NCI-H446 treated with DMSO at 0.1 percent for 48 hours (cell line): Measurements from ENCODE around the gene GPR158.

Experiments
- DNase-seq: peaks from one replicate; lab custom pipeline; 2025; lab: John Stamatoyannopoulos, UW

The GPR158 gene

DNA sequence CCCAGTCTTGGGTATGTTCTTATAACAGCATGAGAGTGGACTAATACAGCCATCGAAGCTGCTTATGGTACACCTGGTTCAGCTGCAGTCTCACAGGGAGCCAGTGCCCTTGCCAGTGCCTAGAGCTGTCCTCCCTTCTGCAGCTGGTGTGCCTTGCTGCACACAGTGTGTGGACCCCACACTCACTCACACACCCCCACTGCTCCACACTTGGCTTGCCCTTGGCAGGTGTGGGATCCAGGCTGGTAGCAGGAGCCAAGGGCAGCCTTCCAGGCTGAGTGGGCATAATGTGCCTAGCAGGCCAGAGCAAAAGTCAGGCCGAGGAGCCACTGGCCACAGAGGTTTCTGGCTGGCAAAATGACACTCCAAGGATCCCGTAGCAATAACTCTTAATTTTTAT lies 217.3 kb downstream of the GPR158 start:
- no peak for DNase-seq

DNA sequence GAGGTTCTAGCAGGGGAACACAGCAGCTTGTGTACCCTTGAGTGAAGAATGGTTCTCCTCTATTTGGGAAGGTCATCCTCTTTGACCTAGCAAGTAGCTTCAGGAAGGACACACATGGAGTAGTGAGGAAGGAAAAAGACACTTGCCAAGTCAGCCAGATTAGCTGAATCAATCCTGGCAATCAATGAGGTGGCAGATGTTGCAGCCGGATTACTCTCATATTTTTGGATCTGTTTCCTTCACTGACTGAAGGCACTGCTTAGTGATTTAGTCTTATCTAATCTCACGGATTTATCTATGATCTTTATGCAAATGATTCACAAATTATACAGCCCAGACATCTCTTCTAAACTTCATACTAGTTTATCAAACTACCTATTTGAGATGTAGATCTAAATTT lies 218.8 kb downstream of the GPR158 start:
- peak; percentile 65 for DNase-seq

DNA sequence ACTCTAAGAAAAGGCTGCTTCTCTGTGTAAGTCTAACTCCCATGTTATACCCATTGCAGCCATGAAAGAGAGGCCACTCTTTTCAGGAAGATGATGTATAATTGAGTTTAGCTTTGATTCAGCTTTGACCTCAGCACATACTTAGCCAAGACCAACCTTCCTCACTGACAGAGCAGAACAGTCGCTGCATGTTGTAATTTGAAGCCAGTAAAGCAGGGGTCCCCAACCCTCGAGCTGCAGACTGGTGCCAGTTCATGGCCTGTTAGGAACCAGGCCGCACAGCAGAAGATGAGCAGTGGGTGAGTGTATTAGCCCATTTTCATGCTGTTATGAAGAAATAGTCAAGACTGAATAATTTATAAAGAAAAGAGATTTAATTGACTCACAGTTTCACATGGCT lies 223.9 kb downstream of the GPR158 start:
- no peak for DNase-seq

DNA sequence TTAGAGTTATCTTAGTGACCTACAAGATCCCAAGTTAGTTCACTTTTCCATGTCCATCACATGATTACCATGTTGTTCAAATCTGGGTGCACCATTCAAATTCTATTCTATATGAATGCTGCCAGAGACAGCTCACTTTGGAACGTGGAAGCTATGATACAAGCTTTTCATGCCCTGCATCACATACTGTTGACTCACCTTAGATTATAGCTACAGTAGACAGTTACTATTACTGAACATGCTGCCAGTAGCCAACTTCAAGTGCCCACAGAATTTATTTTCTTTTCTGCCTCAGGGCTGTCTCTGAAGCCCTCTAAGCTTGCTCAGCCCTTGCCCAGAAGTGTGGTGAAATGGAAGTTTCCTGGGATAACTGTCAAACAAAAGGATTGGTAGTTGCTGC lies 231.1 kb downstream of the GPR158 start:
- DNase-seq = no peak

DNA sequence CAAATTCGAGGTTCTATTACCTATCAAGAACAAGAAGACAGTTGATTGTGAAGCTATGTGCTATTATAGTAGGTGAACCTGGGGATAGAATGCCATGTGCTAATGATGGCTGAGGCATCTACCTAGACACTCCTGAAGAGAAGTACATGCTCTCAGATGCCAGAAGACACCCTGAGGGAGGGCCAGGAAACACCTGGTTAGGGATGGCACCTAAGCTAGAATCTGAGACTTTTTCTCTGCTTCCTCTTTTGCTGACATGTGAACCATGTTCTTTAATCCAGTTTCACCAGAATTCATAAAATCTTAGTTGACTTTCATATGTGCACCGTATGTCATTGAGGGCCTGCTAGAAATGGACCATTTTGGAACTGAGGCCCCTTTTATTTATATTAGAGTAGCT lies 242.8 kb downstream of the GPR158 start:
- no peak for DNase-seq

DNA sequence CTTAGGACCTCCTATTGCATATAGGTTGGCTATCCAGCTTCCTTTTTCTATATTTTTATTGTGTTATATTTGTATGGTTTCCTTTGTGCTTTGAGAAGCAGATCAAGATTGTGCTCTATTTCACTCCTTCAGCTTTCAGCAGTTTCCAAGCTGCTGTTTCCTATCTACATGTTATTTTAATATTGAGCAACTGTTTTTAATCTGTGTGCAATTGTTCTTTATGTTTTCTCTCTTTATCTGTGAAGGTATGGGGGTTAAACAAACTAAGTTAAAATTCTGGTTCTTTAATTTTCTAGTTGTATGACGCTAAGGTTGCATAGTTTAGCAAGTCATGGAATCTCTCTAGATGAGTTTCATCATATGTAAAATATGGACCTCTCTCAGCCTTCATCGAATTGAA lies 251.0 kb downstream of the GPR158 start:
- DNase-seq = no peak

DNA sequence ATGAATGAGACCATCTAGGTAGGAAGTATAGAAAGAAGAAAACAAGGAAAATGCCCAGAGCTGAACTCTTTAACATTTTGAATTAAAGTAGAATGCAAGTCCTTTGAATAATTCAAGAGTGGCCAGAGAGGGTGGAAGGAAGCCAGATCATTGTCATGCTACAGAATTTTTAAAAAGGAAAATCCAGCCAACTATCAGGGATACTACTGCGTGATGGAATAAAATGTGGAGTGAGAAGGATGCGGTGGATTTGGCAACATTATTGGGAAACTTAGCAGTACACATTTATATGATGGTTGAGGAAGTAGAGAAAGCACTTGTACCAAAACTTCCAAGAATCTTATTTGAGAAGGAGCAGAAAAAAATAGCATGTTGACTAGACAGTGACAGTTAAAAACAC lies 261.6 kb downstream of the GPR158 start:
- no peak for DNase-seq

DNA sequence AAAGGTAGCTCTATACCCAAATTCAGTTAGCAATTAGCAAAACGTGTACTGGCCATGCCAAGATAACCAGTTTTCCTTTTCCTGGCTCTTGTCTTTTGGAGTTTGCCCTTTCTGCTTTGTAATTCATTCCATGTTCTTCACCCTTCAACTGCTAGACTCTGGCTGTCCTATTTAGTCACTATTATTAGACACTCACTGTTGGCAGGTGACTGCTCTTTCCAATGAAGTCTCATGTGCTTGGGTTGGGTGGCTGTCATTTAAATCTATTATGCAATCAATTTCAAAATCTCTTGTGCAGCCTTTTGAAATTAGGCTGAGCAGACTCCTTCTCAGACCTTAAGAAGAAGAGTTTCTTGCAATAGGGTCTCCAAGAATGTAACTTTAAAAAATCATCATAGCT lies 266.5 kb downstream of the GPR158 start:
- no peak for DNase-seq

DNA sequence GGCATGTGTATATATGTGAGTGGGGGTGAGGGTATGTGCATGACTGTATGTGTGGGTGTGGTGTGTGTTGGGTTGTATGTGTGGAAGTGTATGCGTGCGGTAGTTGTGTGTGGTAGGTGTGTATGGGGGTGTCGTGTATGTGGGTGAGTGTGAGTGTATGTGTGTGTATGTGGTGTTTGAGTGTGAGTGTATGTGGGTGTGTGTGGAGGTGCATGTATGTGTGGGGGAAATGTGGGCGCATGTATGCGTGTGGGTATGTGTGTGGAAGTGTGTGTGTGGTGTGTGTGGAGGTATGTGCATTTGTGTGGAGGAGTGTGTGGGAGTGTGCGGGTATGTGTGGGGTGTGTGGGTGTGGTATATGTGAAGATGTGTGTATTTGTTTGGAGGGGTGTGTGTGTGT lies 269.5 kb downstream of the GPR158 start:
- DNase-seq = no peak

DNA sequence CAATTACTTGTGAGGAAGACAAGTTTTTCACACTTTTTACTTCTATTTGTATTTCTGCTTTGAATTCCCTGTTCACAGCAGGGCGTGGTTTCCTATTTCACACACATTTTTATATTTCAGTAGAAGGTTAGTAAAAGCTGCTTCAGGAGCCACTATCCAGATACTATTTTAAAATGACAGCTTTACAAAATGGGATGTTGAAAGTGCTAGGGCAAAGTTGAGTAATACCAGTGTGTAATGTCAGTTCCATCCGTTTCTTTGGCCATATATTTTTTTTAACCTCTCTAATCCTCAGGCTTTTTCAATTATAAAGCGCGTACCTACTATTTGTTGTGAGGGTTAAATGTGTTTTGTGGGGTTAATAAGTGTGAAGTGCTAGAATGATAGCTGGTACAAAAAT lies 276.6 kb downstream of the GPR158 start:
- DNase-seq = no peak

DNA sequence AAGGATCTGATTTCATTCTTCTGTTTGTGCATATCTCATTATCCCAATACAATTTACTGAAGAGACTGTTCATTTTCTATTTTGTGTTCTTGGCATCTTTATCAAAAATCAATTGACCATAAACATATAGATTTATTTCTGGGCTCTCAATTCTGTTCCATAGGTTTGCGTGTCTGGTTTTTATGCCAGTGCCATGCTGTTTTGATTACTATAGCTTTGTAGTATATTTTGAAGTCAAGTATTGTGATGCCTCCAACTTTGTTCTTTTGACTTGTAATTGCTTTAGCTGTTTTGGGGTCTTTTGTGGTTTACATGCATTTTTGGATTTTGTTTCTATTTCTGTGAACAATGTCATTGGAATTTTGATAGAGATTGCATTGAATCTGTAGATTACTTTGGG lies 278.8 kb downstream of the GPR158 start:
- DNase-seq = no peak

DNA sequence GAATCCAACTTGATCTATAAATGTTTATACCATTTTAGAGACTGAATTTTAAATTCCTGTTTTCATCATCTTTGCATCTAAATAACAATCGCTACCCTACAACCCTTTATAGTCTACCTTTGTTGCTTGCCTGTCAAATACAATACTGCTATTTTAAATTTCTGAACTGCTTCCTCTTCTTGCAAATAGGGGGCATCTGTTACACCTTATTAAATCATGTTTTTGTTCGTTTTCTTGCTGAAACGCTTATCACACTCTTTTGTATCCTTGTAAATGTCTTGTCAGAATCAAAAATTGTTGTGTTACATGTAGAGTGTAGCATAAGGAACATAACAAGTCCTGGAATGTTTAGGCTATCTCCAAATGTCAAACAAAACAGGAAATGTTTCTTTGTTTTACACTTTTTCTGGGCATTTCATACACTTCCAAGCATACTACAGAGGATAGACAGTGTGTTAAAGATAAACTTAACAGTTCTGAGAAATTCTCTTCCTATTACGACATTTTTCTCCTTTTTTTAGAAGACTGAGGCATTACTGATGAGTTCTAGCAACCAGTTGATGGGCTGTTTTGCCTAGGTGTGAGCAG lies 281.3 kb downstream of the GPR158 start:
- DNase-seq = no peak

DNA sequence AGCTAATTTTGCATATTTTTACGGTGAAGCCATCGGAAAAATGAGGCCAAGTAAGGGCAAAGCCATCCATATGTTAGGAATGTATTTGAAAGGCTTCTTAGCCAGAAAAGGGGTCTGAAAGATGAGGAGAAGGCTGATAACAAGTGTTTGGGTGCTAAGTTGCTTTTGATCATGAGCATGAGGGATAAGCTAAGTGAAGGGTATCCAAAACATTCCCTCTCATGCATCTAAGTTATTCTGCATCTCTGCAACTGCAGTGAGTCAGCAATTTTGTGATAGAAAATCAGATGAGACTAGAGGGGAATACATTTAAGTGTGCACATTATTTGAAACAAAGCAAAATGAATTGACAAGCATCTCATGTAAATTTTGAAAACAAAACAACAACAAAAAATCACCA lies 282.8 kb downstream of the GPR158 start:
- DNase-seq = no peak

DNA sequence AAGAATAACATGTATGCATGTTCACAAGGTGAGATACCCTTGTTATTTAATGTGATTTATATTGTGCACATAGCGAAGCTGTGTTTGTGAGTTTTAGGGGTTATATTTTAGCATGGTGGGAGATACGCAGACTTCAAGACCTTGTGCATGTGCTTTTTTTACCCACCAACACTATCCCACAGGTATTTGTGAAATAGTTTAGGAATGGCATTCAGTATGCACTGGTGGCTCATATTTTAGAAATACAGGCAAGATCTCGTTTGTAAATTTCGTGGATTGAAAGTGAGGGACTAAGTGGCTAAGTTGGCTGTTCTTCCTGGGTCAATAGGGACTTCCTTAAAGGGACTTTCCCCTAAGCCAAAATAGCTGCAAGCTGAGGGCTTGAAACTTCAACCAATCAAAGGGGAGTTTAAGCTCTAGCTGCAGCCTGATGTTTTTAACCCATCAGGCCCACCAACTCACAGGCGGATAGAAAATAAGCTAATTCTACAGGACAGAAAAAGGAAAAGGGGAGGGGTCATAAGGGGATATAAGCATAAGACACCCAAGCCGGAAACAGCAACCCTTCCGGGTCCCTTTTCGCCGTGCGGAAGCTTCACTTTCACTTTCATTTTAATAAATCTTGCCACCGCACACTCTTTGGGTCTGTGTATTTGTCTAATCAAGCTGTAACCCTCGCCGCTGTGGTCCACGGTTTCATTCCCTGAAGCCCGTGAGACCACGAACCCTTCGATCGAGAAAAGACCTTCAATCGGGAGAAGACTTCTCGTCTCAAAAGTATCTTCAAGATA lies 291.0 kb downstream of the GPR158 start:
- DNase-seq = no peak

DNA sequence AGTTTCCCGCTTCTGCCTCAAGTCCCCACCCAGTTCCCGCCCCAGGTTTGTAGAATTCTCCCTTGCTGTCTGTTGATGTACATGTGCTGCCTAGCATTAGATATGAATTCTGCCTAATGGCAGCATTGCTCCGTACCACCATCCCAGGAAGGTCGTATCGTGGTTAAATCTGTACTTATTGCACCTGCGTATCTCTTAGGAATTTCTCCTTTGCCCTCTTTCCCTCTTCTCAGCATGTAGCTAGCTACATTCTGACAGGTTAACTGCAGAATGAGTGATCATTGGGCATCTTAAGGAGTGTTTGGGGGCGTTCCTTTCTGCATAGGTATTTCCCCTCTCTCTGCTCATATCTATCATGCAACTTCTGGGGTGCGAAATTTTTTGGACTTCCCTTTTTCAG lies 293.1 kb downstream of the GPR158 start:
- DNase-seq = no peak

DNA sequence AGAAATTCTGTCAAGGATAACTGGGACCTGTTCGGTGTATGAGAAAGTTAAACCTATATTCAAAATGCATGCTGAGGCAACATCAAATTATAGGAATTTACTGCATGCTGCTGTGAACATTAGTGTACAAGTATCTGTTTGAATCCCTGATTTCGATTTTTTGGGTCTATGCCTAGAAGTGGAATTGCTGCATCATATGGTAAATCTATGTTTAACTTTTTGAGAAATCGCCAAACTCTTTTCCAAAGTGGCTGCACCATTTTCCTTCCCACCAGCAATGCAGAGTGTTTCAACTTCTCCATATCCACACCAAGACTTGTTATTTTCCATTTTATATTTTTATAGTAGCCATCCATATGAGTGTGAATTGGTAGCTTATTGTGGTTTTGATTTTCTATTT lies 306.7 kb downstream of the GPR158 start:
- no peak for DNase-seq

DNA sequence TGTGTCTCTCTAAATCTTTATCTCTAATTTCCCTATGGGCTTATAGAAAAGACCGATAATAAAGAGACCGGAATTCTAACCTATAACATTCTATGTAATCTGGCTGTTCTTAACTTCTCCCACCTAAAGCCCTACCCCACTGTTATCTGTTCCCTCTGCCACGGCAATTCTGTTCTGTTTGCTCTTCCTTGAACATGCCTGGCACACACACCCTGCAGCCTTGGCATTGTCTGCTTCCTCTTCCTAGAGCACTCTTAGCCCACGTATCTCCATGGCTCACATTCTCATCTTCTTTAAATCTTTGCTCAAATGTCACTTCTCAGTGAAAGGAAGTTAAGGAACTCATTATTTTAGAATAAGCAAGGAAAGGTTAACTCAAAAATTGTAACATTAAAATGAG lies 309.2 kb downstream of the GPR158 start:
- DNase-seq = no peak

DNA sequence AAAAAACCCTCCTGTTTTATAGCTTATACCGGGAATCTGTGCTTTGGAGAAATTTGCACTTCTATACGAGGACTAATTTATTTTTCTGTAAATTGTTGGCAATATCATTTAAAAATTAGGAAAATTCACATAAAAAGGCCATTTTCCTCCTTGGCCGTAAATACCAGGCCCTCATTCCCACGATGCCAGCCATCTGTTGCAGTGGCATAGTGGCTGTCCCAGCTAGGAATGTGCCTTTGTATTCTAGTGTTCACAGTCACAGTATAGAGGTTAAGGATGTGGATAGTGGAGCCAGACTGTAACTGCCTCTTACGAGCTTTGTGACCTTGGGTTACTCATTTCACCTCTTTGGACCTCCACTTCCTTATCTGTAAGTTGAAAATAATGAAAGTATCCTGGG lies 312.5 kb downstream of the GPR158 start:
- DNase-seq = no peak

DNA sequence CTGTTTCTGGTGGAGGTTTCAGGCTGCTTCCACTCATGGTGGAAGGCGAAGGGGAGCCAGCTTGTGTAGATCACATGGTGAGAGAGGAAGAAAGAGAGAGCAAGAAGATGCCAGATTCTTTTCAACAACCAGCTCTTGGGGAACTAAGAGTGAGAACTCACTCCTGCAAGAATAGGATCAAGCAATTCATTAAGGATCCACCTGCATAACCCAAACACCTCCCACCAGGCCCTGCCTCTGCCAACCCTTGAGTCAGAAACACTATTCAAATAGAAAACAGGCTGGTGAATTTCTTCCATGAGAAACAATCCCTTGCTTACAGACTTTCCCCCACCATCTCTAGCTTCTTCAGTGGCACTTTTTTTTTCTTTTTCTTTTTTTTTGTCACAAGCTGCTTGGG lies 317.2 kb downstream of the GPR158 start:
- DNase-seq = no peak

DNA sequence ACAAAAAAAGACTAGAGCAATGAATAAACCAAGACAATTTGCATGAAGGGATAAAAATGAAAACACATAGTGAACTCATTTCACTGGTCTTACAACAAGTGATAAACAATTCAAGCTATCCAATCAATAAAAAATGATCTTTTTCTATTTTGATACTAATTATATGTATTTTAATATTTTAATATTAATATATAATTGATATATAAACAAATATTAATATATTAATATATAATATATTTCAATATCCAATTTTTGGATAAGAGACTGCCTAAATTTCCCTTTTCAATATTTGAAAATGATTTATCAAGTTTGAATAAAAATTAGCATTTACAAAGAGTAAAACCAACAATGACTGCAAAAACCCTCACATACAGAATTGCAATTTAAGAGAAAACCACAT lies 317.9 kb downstream of the GPR158 start:
- no peak for DNase-seq

DNA sequence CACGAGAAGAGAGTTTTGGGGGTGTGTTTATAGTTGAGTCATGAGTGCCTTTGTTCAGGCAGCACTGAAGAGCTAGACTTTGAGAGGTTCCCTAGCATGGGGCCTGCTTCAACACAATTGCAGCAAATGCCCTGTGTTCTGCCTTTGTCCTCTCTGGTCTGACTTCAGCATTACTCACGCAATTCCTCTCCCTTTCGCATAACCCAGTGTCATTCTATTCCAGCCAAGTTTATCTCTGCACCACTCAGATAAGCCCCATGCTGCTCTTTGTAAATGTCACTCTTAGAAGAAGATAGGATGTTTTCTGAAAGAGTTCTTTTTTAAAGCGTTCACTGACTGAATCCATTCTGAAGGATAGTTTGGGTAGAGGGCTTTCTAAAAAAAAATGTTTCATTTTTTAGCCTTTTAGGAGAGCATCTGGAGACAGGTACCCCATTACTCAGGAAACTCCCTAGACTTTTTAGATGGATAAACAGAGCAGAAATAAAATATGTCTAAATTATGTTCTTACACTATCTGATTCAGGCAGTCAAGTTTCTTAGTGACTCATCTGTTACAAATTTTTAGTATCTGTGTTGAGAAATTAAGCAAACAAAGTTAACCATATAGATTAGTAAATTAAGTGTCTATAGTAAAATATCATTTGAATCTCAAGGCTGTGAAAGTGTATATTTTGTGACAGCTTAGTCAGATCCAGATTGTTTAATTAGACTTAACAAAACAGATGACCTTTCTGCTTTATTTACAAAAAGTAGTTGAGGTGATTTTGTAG lies 318.5 kb downstream of the GPR158 start:
- DNase-seq = no peak

DNA sequence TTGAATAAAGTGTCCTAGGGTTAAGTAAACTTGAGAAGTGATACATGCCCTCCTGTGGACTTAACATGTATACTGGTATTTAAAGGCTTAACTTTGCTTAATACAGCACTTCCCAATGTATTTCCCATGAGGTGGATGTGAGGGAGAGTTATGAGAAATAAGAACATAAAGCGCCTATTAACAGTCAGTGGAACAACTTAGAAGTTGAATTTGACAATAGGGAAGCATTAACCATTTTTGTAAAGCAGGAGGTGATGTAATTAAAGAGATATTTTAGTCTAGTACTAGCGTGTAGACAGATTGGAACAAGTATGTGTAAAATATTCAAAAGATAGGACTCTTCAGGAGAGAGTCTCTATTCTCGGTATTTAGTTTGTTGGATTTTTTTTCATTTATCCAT lies 322.4 kb downstream of the GPR158 start:
- DNase-seq = no peak

DNA sequence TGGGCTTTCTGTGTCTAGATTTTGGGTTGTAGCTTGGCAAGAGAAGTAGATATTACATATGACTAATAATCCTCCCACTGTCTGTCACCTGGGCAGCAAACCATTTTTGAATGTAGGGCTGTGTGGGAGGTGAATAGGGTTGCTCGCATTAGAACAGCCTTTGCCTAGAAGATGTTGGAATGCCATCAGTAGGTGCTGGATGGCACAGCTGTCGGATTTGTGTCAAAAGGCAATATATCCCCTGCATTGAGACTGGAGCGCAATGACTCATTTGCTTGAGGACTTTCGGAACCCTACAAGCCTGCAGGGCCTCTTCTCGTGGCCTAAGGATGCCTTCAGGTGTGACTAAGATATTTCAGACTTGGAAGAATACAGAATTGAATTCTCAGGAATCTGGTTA lies 323.8 kb downstream of the GPR158 start:
- no peak for DNase-seq
